Bronchial epithelial cell (primary cell): ENCODE data around the gene IL13. TPM values are rescaled to one million over a fixed set of nuclear protein-coding genes. Genes with fewer than 3 reads are reported as not detected.

Experiments used
- DNase-seq: peaks from one replicate; pipeline ENCODE4 v3.0.0-alpha.2; 2010; ENCODE audit warnings: low read depth
- FAIRE-seq: peaks from 2 replicates; lab custom pipeline; 2011; peaks lifted over from hg19 to GRCh38; lab: Jason Lieb, UNC
- H3K27me3 ChIP-seq: 2 replicates; pipeline ENCODE4 v1.5.1; 2011; ENCODE audit warnings: low read length; ENCODE audit not compliant: control insufficient read depth, insufficient read depth
- H3K36me3 ChIP-seq: 2 replicates; pipeline ENCODE4 v1.5.1; 2011; ENCODE audit warnings: low read length; ENCODE audit not compliant: control insufficient read depth, insufficient read depth
- H3K4me3 ChIP-seq: 2 replicates; pipeline ENCODE4 v1.5.1; 2011; ENCODE audit warnings: mild to moderate bottlenecking, low read depth, low read length, control low read depth
- CTCF ChIP-seq: IDR thresholded peaks from 2 replicates; pipeline ENCODE4 v1.5.1; 2011; ENCODE audit warnings: mild to moderate bottlenecking, moderate library complexity, low read length, control low read depth, inconsistent platforms; ENCODE audit not compliant: insufficient read depth, severe bottlenecking
- total RNA-seq: library from RNA; depleted of rRNA; stranded (reverse); fragments of >200 nt; gene quantifications from 2 replicates; pipeline ENCODE4 v1.2.1, GENCODE V29; 2014

IL13 gene
- total RNA-seq, 1 donor from 2014 or later: not detected

GRCh38 chr5:132667761-132668705 is 10.1 kb downstream of the IL13 start:
- Histone ChIP-seq H3K4me3 (no peak overlapping the region), H3K36me3 (no peaks in the 10 kb centered on the region), H3K27me3 (no peaks in the 10 kb centered on the region)
- FAIRE-seq (no peak), DNase-seq (no peak)
- TF ChIP-seq CTCF: no peak

GRCh38 chr5:132668706-132669454 is 10.9 kb downstream of the IL13 start:
- no peak for TF ChIP-seq CTCF
- Histone ChIP-seq H3K27me3 (no peaks in the 10 kb centered on the region), H3K4me3 (no peak overlapping the region), H3K36me3 (no peaks in the 10 kb centered on the region)
- DNase-seq: no peak
- FAIRE-seq: no peak

- Histone ChIP-seq H3K4me3 (no peak overlapping the region), H3K36me3 (no peaks in the 10 kb centered on the region), H3K27me3 (no peaks in the 10 kb centered on the region)
- DNase-seq (no peak), FAIRE-seq (no peak)
- no peak for TF ChIP-seq CTCF
Observed at GRCh38 chr5:132669455-132669820, 11.5 kb downstream of the IL13 start.

- H3K36me3 ChIP-seq: no peaks in the 10 kb centered on the region
- no peaks in the 10 kb centered on the region for H3K27me3 ChIP-seq
- H3K4me3 ChIP-seq: no peak overlapping the region
- TF ChIP-seq CTCF: no peak
- DNase-seq (no peak), FAIRE-seq (no peak)
Observed at GRCh38 chr5:132669966-132670882, 12.3 kb downstream of the IL13 start.

GRCh38 chr5:132671000-132671399 is 13.0 kb downstream of the IL13 start:
- no peak for FAIRE-seq
- Histone ChIP-seq H3K36me3 (no peaks in the 10 kb centered on the region), H3K4me3 (no peak overlapping the region), H3K27me3 (no peaks in the 10 kb centered on the region)
- no peak for DNase-seq
- no peak for TF ChIP-seq CTCF
